ENCODE measurements around the gene A2ML1.
"Not testable (repeated sequence)": the region's sequence is repeated elsewhere in the genome, so short reads cannot be mapped to it uniquely, and the experiment has no call there.

Gene A2ML1

GRCh38 chr12:8813572-8814357, 8.7 kb upstream of the A2ML1 start:
- DNase-seq (ENCODE audit: low read depth): no peak
- TF ChIP-seq CTCF (IDR thresholded peaks at IDR 0.05; ENCODE audit: control insufficient read depth, insufficient read depth, low read depth, low read length, missing control alignments): no peak
- no peak overlapping the region for H3K4me3 ChIP-seq (ENCODE audit: control insufficient read depth, low read depth, low read length)

GRCh38 chr12:8816448-8817050, 5.9 kb upstream of the A2ML1 start:
- no peak for DNase-seq (ENCODE audit: low read depth)
- no peak overlapping the region for H3K4me3 ChIP-seq (ENCODE audit: control insufficient read depth, low read depth, low read length)
- no peak for TF ChIP-seq CTCF (IDR thresholded peaks at IDR 0.05; ENCODE audit: control insufficient read depth, insufficient read depth, low read depth, low read length, missing control alignments)

- no peak for DNase-seq (ENCODE audit: low read depth)
- no peak overlapping the region for H3K4me3 ChIP-seq (ENCODE audit: control insufficient read depth, low read depth, low read length)
- TF ChIP-seq CTCF (IDR thresholded peaks at IDR 0.05; ENCODE audit: control insufficient read depth, insufficient read depth, low read depth, low read length, missing control alignments): no peak
These were observed 4.6 kb upstream of the A2ML1 start for GRCh38 chr12:8817856-8818255.

GRCh38 chr12:8818526-8818925, 3.9 kb upstream of the A2ML1 start:
- no peak overlapping the region for H3K4me3 ChIP-seq (ENCODE audit: control insufficient read depth, low read depth, low read length)
- TF ChIP-seq CTCF (IDR thresholded peaks at IDR 0.05; ENCODE audit: control insufficient read depth, insufficient read depth, low read depth, low read length, missing control alignments): no peak
- no peak for DNase-seq (ENCODE audit: low read depth)

GRCh38 chr12:8819666-8819980, 2.8 kb upstream of the A2ML1 start:
- TF ChIP-seq CTCF (IDR thresholded peaks at IDR 0.05; ENCODE audit: control insufficient read depth, insufficient read depth, low read depth, low read length, missing control alignments): no peak
- DNase-seq (ENCODE audit: low read depth): no peak
- no peak overlapping the region for H3K4me3 ChIP-seq (ENCODE audit: control insufficient read depth, low read depth, low read length)

- DNase-seq (ENCODE audit: low read depth); H3K4me3 ChIP-seq (ENCODE audit: control insufficient read depth, low read depth, low read length): not testable (repeated sequence)
These were observed 1.6 kb upstream of the A2ML1 start for GRCh38 chr12:8820676-8821407.

GRCh38 chr12:8821591-8821990, 830 bp upstream of the A2ML1 start:
- no peak for DNase-seq (ENCODE audit: low read depth)
- TF ChIP-seq CTCF (IDR thresholded peaks at IDR 0.05; ENCODE audit: control insufficient read depth, insufficient read depth, low read depth, low read length, missing control alignments): no peak
- H3K4me3 ChIP-seq (ENCODE audit: control insufficient read depth, low read depth, low read length): no peak overlapping the region
